ENCODE measurements around the gene NADSYN1.

GRCh38 chr11:71535825-71536224 is 82.8 kb downstream of the NADSYN1 start:
- no peak for TF ChIP-seq CTCF (IDR thresholded peaks at IDR 0.05 in 2 of 3, conservative IDR thresholded peaks at IDR 0.05 in 1 of 3; ENCODE audit: borderline replicate concordance in 1 of 3, insufficient read depth in 1 of 3, low read depth in 2 of 3, low read length in 2 of 3)
- no peak for TF ChIP-seq ZFX (IDR thresholded peaks at IDR 0.05)
- no peak for TF ChIP-seq ZBTB33 (IDR thresholded peaks at IDR 0.05; ENCODE audit: extremely low read depth, insufficient replicate concordance, low read length)
- no peak for TF ChIP-seq POLR2A (IDR thresholded peaks at IDR 0.05; ENCODE audit: borderline replicate concordance, extremely low read depth, insufficient read depth, insufficient read length)
- no peak for TF ChIP-seq REST (IDR thresholded peaks at IDR 0.05; ENCODE audit: low read depth)
- TF ChIP-seq CBX3 (IDR thresholded peaks at IDR 0.05; ENCODE audit: low read depth), result no peak
- no peak for TF ChIP-seq SIN3A (IDR thresholded peaks at IDR 0.05; ENCODE audit: low read depth)
- TF ChIP-seq POLR2AphosphoS5 (IDR thresholded peaks at IDR 0.05; ENCODE audit: low read depth, low read length), result no peak

Measured in HCT116 (cell line).